PFSK-1 (cell line): ENCODE data around the gene CATSPERZ.

ENCODE experiments used
- FOXP2 ChIP-seq: optimal IDR thresholded peaks from 2 replicates; pipeline ENCODE3; 2011; ENCODE audit warnings: borderline replicate concordance, control low read depth, inconsistent platforms; ENCODE audit not compliant: insufficient read depth; ENCODE audit errors: extremely low read length, extremely low read depth
- POLR2AphosphoS5 ChIP-seq: IDR thresholded peaks from 2 replicates; pipeline ENCODE4 v1.6.1; 2012; ENCODE audit warnings: low read depth, mild to moderate bottlenecking, control low read depth, low read length, moderate library complexity
- SIN3A ChIP-seq: IDR thresholded peaks from 2 replicates; pipeline ENCODE4 v1.6.1; 2012; ENCODE audit warnings: mild to moderate bottlenecking, low read length, moderate library complexity, borderline replicate concordance; ENCODE audit not compliant: insufficient read depth
- TAF1 ChIP-seq: IDR thresholded peaks from 2 replicates; pipeline ENCODE4 v1.6.1; 2012; ENCODE audit warnings: low read length, control low read depth, borderline replicate concordance; ENCODE audit not compliant: insufficient read depth
- TF ChIP-seq, protein P1 (sequence below), 2 experiments: IDR thresholded peaks; 2 replicates each; pipeline versions ENCODE4 v1.6.1 to v1.8.0; 2011 to 2012; ENCODE audit warnings: low read depth in 2 of 2, low read length in 2 of 2, control low read depth in 1 of 2, inconsistent platforms in 1 of 2, mild to moderate bottlenecking in 1 of 2, moderate library complexity in 1 of 2; ENCODE audit not compliant: insufficient read depth in 1 of 2

The CATSPERZ gene

DNA sequence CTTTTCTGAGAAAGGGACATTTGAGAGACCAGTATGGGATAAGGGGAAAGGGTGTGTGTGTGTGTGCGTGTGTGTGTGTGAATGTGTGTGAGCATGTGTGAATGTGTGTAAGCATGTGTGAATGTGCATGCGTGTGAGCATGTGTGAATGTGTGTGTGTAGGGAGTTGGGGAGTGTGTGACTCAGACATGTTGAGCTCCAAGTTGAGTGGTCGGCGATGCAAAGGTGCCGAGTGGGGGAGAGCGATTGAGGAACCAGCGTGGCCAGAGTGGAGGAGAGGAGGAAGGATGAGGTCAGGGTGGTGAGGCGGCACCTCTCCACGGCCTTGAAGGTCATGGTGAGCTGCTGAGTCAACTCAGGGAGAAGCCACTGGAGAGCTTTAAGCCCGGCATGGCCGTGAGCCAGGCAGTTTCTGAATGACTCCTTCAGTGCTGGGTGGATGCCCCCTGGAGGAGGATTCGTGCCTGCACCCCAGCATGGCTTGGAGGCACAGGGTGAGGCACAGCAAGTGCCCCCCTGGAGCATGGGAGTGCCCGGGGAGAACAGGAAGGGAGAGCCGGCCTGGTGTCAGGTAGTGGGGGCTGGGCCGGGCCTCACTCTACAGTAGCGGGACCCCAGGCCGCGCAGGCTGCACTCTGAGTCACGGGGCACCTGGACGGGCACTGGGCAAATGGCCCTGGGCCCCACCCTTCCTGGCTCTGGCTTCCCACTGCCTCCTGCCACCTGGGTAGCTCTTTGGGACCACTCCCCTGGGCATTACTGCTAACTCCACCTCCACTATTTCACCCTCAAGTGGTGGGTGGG is 31.6 kb downstream of the CATSPERZ start:
- no peak for TF ChIP-seq SIN3A
- no peak for TF ChIP-seq TAF1
- no peak for TF ChIP-seq POLR2AphosphoS5
- no peak for TF ChIP-seq FOXP2
- TF ChIP-seq, protein P1, sequence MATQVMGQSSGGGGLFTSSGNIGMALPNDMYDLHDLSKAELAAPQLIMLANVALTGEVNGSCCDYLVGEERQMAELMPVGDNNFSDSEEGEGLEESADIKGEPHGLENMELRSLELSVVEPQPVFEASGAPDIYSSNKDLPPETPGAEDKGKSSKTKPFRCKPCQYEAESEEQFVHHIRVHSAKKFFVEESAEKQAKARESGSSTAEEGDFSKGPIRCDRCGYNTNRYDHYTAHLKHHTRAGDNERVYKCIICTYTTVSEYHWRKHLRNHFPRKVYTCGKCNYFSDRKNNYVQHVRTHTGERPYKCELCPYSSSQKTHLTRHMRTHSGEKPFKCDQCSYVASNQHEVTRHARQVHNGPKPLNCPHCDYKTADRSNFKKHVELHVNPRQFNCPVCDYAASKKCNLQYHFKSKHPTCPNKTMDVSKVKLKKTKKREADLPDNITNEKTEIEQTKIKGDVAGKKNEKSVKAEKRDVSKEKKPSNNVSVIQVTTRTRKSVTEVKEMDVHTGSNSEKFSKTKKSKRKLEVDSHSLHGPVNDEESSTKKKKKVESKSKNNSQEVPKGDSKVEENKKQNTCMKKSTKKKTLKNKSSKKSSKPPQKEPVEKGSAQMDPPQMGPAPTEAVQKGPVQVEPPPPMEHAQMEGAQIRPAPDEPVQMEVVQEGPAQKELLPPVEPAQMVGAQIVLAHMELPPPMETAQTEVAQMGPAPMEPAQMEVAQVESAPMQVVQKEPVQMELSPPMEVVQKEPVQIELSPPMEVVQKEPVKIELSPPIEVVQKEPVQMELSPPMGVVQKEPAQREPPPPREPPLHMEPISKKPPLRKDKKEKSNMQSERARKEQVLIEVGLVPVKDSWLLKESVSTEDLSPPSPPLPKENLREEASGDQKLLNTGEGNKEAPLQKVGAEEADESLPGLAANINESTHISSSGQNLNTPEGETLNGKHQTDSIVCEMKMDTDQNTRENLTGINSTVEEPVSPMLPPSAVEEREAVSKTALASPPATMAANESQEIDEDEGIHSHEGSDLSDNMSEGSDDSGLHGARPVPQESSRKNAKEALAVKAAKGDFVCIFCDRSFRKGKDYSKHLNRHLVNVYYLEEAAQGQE (IDR thresholded peaks at IDR 0.05; ENCODE audit: insufficient read depth in 1 of 2, low read depth in 2 of 2, low read length in 2 of 2), result no peak

GRCh38 chr11:64333556-64333955 is 33.4 kb downstream of the CATSPERZ start:
- TF ChIP-seq POLR2AphosphoS5, result no peak
- TF ChIP-seq SIN3A, result no peak
- no peak for TF ChIP-seq FOXP2

DNA sequence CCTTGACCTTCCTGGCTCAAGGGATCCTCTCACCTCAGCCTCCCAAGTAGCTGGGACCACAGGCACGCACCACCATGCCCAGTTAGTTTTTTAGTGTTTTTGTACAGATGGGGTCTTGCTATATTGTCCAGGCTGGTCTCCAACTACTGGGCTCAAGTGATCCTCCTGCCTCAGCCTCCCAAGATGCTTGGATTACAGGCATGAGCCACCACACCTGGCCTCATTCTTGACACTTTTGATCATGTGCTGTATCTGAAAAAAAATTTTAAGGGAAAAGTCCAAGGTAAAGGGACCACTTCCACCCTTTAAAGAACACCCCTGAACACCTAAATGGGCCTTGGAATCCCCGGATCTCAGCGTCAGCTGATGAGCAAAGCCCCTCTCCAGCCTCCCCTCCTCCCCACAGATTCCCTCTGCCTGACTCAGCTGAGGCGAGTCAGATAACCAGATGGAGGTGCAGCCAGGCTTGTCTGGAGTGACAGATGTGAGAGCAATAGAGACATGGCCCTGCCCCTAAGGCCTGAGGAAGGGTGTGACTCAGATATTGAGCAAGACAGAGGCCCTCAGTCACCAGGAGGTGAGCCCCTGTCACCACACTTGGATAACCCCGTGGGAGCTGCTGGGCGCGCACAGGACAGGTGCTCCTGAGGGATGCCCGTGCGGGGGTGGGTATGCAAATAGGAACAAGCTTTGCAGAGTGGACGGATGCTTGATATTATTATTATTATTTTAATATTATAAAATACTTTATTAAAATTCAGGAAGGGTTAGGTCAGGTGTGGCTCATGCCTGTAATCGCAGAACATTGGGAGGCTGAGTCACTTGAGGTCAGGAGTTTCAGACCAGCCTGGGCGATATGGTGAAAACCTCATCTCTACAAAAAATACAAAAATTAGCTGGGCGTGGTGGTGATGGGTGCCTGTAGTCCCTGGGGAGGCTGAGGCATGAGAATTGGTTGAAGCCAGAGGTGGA is 34.9 kb downstream of the CATSPERZ start:
- TF ChIP-seq, protein P1 (IDR thresholded peaks at IDR 0.05; ENCODE audit: insufficient read depth in 1 of 2, low read depth in 2 of 2, low read length in 2 of 2), result no peak
- TF ChIP-seq SIN3A, result no peak
- TF ChIP-seq POLR2AphosphoS5, result no peak
- TF ChIP-seq TAF1, result no peak
- TF ChIP-seq FOXP2, result no peak

GRCh38 chr11:64337538-64338249 is 37.5 kb downstream of the CATSPERZ start:
- TF ChIP-seq, protein P1 (IDR thresholded peaks at IDR 0.05; ENCODE audit: insufficient read depth in 1 of 2, low read depth in 2 of 2, low read length in 2 of 2), result no peak
- TF ChIP-seq SIN3A (no peak), TAF1 (no peak), POLR2AphosphoS5 (no peak), FOXP2 (no peak)

DNA sequence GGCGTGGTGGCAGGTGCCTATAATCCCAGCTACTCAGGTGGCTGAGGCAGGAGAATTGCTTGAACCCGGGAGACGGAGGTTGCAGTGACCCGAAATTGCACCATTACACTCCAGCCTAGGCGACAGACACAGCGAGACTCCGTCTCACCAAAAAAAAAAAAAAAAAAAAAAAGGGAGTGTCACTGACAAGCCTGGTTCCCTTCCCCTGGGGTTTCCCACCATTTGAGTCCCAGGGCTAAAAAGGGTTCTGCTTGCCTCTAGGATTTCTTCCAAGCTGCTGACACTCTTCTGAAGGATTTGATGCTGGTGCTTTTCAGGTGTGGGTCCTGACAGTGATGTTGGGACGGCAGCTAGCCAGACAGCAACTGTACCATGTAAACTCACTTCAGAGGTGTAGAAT is 38.6 kb downstream of the CATSPERZ start:
- no peak for TF ChIP-seq POLR2AphosphoS5
- no peak for TF ChIP-seq SIN3A
- TF ChIP-seq TAF1, result no peak
- TF ChIP-seq FOXP2, result no peak
- TF ChIP-seq, protein P1 (IDR thresholded peaks at IDR 0.05; ENCODE audit: insufficient read depth in 1 of 2, low read depth in 2 of 2, low read length in 2 of 2), result no peak
